Measurements from ENCODE around the gene ANAPC10. TPM values are rescaled to one million over a fixed set of nuclear protein-coding genes. Genes with fewer than 3 reads are reported as not detected.

ANAPC10 gene
- total RNA-seq, 1 experiment from 2014 or later = 22.9 TPM

DNA sequence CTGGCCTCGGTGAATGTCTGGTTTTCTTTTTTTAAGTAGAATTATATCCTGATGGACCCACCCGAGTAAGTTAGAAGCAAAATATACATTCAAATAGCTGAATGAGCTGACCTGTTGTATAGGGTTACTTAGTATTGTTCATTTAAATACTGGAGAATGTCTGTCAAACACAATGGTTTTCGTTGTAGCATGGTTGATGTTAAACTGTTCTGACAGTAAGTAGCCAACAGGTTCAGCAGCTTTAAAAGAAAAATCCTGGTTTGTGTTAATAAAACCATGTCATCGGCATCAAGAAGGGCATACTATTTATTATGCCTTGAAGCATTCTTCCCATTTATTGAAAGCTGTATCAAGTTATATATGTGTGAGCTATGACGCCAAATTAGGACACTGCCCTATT, 149.6 kb downstream of the ANAPC10 start:
- Histone ChIP-seq H3K36me3 (replicated peaks; ENCODE audit: control insufficient read depth, insufficient read depth, low read length) (no peaks in the 10 kb centered on the region), H3K4me3 (ENCODE audit: insufficient read depth, low read depth, low read length) (no peak overlapping the region), H3K27me3 (ENCODE audit: control insufficient read depth, insufficient read depth, low read length) (no peaks in the 10 kb centered on the region)
- DNase-seq = no peak

- H3K4me3 ChIP-seq (ENCODE audit: insufficient read depth, low read depth, low read length) = no peak overlapping the region
- no peak for DNase-seq
- no peaks in the 10 kb centered on the region for H3K27me3 ChIP-seq (ENCODE audit: control insufficient read depth, insufficient read depth, low read length)
- no peaks in the 10 kb centered on the region for H3K36me3 ChIP-seq (replicated peaks; ENCODE audit: control insufficient read depth, insufficient read depth, low read length)
These were observed 150.0 kb downstream of the ANAPC10 start for GRCh38 chr4:144948009-144948408.

Other genes starting within 250 kb of the ANAPC10 start
- 146 and 165 TPM in 2 replicates for gene ABCE1, start 115 bp upstream of the ANAPC10 start, total RNA-seq (2014; rRNA removed; shearing (Covaris generic))
- gene OTUD4, start 82.4 kb upstream of the ANAPC10 start, total RNA-seq (2014; rRNA removed; shearing (Covaris generic)) = 16.4 and 23.6 TPM in 2 replicates